HAP-1 (cell line): Measurements from ENCODE around the gene CHRNA9.
A peak's percentile ranks its signal among the peaks of the same experiment; 100 is the strongest.
"Not testable (repeated sequence)": the region's sequence is repeated elsewhere in the genome, so short reads cannot be mapped to it uniquely, and the experiment has no call there.

Source experiments
- DNase-seq, 2 experiments: peaks; one replicate each; pipeline ENCODE4 v3.0.0-alpha.2; 2016 to 2020; ENCODE audit warnings: low spot score in 2 of 2
- H3K27me3 ChIP-seq: fragments of 250-450 bp; sonication (Bioruptor Pico); 2 replicates; pipeline ENCODE4 v1.5.1; 2020; ENCODE audit warnings: low read depth, mild to moderate bottlenecking, moderate library complexity
- H3K36me3 ChIP-seq: fragments of 250-450 bp; sonication (Bioruptor Pico); replicated peaks from 2 replicates; pipeline ENCODE4 v1.5.1; 2020; ENCODE audit warnings: mild to moderate bottlenecking
- H3K4me1 ChIP-seq: fragments of 250-450 bp; sonication (Bioruptor Pico); 2 replicates; pipeline ENCODE4 v1.5.1; 2020; ENCODE audit warnings: mild to moderate bottlenecking
- H3K4me3 ChIP-seq: fragments of 250-450 bp; sonication (Bioruptor Pico); 2 replicates; pipeline ENCODE4 v1.5.1; 2020; ENCODE audit warnings: mild to moderate bottlenecking, moderate library complexity
- H3K9me3 ChIP-seq: fragments of 250-450 bp; sonication (Bioruptor Pico); 2 replicates; pipeline ENCODE4 v1.5.1; 2020; ENCODE audit warnings: mild to moderate bottlenecking, moderate library complexity
- in situ Hi-C: fragments of 300-500 bp; cut with MboI; formaldehyde crosslinking; loops from 3 replicates; pipeline ENCODE4 v1.14.3; 2020; ENCODE audit warnings: low sequenced_read_pairs, inconsistent platforms, mixed read lengths

The CHRNA9 gene

DNA sequence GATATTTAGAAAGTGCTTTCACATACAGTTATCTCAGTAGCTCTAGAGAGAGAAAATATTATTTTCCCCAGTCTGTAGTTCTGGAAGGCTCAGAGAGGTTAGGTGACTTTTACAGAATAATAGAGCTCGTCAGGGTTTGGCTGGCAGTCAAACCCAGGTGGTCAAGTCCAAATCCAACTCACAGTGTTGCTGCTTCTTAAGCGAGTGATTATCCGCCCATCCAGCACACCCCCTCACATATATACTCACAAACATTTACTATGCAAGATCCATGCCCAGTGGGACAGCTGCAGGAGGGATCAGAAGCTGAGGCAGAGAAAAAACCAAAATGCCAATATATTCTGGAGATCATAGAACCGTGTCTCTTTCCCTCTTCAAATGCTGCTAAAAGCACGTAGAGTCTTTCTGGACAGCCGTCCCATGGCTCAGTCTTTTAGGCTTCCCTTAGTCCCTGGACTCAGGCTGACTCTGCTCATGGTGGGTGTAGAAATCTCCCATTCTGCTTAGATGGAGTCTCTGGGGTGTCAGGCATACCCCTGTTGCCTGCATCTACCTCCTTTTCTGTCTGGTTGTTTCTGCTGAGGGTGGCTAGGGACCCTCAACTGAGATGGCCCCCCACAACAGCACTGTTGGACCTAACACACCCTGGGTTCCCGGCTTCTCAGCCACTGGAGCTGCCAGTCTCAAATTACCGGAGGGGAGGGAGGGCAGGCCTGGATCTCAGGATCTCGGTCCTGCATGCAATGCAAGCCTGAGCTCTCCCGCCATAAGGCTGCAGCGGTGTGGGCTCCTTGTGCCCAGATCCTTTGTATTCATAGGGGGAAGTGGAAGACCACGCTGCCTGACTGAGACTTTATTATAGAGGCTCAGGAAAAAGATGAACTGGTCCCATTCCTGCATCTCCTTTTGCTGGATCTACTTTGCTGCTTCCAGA lies at the start of gene CHRNA9:
TSS of gene CHRNA9 (plus strand) at position 743 of the 934 bp plus-strand sequence. CDS start at position 878, 135 bp downstream.
- Histone ChIP-seq H3K4me1 (peaks cover 18% of the 10 kb centered on the region), H3K9me3 (no peaks in the 10 kb centered on the region), H3K36me3 (no peaks in the 10 kb centered on the region), H3K27me3 (no peaks in the 10 kb centered on the region), H3K4me3 (no peak within 1 kb of the TSS)
- DNase-seq, result no peak
- in situ Hi-C loops, result no loop called here

DNA sequence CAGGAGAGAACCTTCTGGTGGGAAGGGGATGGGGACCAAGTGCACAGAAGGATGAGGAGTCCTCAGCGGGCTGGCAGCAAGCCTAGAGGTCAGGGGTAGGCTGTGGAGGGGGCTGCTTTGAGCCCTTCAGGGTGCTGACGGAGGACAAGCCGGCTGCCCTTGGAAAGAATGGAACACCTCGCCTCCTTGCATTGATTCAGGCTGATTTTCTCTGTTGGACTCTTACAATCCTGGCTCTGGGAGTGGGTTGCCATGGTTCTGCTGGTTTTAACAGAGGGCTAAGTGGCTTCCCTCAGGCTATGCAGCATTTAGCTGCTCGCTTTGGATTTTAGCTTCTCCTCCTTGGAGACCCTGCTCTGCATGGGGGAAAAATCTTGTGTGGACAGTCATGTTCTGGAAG lies 49.4 kb upstream of the CHRNA9 start:
- Histone ChIP-seq H3K9me3 (no peaks in the 10 kb centered on the region), H3K4me3 (no peak overlapping the region), H3K27me3 (no peaks in the 10 kb centered on the region), H3K36me3 (no peaks in the 10 kb centered on the region), H3K4me1 (no peaks in the 10 kb centered on the region)
- in situ Hi-C loops, result no loop called here
- no peak for DNase-seq

DNA sequence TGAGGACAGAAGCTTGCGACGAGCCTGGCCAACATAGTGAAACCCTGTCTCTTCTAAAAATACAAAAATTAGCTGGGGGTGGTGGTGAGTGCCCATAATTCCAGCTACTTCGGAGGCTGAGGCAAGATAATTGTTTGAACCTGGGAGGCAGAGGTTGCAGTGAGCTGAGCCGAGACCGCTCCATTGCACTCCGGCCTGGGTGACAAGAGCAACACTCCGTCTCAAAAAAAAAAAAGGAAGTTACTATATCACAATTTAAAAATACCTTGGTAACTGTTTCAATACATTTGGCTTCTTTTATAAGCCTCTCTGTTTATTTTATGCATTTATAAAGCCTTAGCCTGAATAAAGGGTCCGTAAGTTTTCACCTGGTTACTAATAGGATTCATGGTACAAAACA lies 46.6 kb upstream of the CHRNA9 start:
- in situ Hi-C loops, result no loop called here
- no peak overlapping the region for H3K4me3 ChIP-seq
- no peak for DNase-seq

GRCh38 chr4:40289366-40290188 lies 45.6 kb upstream of the CHRNA9 start:
- H3K36me3 ChIP-seq, result no peaks in the 10 kb centered on the region
- no peak overlapping the region for H3K4me3 ChIP-seq
- no peaks in the 10 kb centered on the region for H3K4me1 ChIP-seq
- no peaks in the 10 kb centered on the region for H3K9me3 ChIP-seq
- H3K27me3 ChIP-seq, result no peaks in the 10 kb centered on the region
- DNase-seq, result no peak
- in situ Hi-C loops, result no loop called here

More for the DNA sequence above, 46.6 kb upstream of the CHRNA9 start:
- Histone ChIP-seq H3K36me3 (no peaks in the 10 kb centered on the region), H3K27me3 (no peaks in the 10 kb centered on the region), H3K4me1 (no peaks in the 10 kb centered on the region), H3K9me3 (no peaks in the 10 kb centered on the region)

DNA sequence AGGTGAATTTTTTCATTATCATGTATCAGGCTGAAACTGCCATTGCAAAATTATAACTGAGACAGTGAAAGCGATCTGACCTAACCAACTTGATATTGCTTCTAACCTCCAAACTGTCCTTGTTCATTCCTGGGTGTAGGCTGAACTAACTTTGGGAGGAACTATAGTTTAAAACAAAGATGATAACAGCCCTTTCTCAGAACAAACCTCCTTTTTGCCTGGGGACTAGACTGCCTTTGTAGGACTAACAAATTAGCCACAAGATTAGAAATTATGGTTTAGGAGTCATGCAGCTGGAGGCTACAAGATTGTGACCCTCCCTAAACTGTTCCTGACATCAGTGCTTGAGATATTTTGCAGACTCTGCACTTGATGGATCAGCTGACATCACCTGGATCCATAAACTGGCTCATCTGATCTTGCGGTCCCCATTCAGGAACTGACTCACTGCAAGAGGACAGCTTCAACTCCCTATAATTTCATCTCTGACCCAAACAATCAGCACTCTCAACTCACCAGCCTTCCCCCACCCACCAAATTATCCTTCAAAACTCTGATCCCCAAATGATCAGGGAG lies 44.4 kb upstream of the CHRNA9 start:
- in situ Hi-C loops, H3K4me1 ChIP-seq: not testable (repeated sequence)

DNA sequence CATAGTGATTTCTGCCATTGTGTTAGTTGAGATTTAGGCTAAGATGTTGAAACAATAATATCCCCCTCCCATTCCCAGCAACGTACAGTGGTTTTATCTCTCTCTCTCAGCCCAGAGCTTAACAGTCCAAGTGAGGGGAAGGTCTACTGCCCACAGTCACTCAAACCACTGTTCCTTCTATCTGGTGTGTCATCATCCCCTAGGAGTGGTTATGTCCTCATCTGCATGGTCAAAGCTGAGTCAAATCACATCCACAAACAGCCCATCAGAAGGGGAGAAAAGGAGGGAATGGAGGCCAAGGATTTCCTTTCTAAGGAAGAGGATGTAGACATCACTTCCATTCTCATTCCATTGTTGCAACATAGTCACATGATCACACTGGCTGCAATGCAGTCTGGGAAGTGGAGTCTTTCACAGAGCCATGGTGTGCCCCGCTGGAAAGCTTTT lies 42.8 kb upstream of the CHRNA9 start:
- H3K27me3 ChIP-seq, result no peaks in the 10 kb centered on the region
- no peaks in the 10 kb centered on the region for H3K4me1 ChIP-seq
- no peaks in the 10 kb centered on the region for H3K9me3 ChIP-seq
- H3K4me3 ChIP-seq, result no peak overlapping the region
- H3K36me3 ChIP-seq, result no peaks in the 10 kb centered on the region
- peak in 1 of 2 experiments; percentile 18 for DNase-seq
- in situ Hi-C loops, result no loop called here

More for the DNA sequence above, 44.4 kb upstream of the CHRNA9 start:
- not testable (repeated sequence) for H3K27me3 ChIP-seq, H3K4me3 ChIP-seq, H3K36me3 ChIP-seq, H3K9me3 ChIP-seq, DNase-seq

- Histone ChIP-seq H3K4me3 (no peak overlapping the region), H3K4me1 (no peaks in the 10 kb centered on the region), H3K9me3 (no peaks in the 10 kb centered on the region), H3K27me3 (no peaks in the 10 kb centered on the region), H3K36me3 (no peaks in the 10 kb centered on the region)
- in situ Hi-C loops, result no loop called here
- no peak for DNase-seq
Observed at GRCh38 chr4:40294339-40294738, 40.8 kb upstream of the CHRNA9 start.

GRCh38 chr4:40295030-40295429 lies 40.1 kb upstream of the CHRNA9 start:
- H3K9me3 ChIP-seq, H3K36me3 ChIP-seq, H3K4me3 ChIP-seq, in situ Hi-C loops, H3K4me1 ChIP-seq, H3K27me3 ChIP-seq, DNase-seq: not testable (repeated sequence)

DNA sequence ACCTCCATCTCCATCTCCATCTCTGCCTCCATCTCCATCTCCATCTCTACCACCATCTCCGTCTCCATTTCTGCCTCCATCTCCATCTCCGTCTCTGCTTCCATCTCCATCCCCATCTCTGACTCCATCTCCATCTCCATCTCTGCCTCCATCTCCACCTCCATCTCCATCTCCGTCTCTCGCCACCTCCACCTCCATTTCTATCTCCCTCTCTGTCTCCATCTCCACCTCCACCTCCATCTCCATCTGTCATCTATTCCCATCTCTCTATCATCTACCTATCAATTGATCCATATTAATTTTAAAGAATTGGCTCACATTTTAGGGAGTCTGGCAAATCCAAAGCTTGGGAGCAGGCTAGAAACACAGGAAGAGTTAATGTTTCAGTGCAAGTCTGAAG lies 39.6 kb upstream of the CHRNA9 start:
- in situ Hi-C loops, result no loop called here
- H3K9me3 ChIP-seq, result no peaks in the 10 kb centered on the region; the same call in 1 of the 2 replicates
- no peak for DNase-seq
- no peaks in the 10 kb centered on the region for H3K27me3 ChIP-seq
- H3K4me1 ChIP-seq, result no peaks in the 10 kb centered on the region
- no peaks in the 10 kb centered on the region for H3K36me3 ChIP-seq
- no peak overlapping the region for H3K4me3 ChIP-seq

DNA sequence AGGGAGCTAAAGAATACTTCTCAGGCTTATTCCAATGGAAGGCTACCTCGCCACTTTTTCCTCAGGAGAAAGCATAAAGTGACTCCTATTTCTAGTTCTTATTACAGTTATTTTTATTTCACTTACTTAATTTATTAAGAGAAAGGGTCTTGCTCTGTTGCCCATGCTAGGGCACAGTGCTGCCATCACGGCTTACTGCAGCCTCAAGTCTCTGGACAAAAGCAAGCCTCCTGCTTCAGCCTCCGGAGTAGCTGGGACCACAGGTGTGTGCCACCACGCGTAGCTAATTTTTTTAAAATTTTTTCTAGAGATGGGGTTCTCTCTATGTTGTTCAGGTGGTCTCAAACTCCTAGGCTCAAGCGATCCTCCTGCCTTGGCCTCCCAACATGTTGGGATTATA lies 36.0 kb upstream of the CHRNA9 start:
- H3K4me1 ChIP-seq, result no peaks in the 10 kb centered on the region
- no peaks in the 10 kb centered on the region for H3K27me3 ChIP-seq
- in situ Hi-C loops, result no loop called here

DNA sequence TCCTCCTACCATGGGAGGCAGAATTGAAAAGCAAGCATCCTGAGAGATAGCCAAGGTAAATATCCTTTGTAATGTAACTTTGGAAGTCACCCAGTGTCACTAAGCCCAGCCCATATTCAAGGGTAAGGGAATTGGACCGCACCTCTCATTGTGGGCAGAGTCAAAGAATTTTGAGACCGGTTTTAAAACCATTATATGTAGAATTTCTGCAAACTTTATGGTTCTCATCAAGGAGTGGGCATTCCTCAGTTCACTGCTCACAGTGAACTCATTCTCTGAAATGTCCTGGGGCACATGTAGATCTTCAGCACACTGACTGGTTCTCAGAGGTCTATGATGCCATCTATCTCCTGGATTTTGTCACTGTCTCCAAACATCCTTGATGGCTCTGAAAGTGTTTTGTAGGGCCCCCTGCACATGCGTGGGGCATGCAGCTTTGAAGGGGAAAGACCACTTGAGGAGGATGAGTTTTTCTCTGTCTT lies 35.3 kb upstream of the CHRNA9 start:
- no peak overlapping the region for H3K4me3 ChIP-seq
- no peaks in the 10 kb centered on the region for H3K4me1 ChIP-seq
- H3K36me3 ChIP-seq, result no peaks in the 10 kb centered on the region
- DNase-seq, result no peak
- in situ Hi-C loops, result loop anchor here (25.0 kb wide), 1 partner anchor 838 kb away; the partner anchor contains the start of genes LIAS and RPL9
- H3K9me3 ChIP-seq, result peaks cover 5% of the 10 kb centered on the region
- H3K27me3 ChIP-seq, result no peaks in the 10 kb centered on the region

More for the DNA sequence above, 36.0 kb upstream of the CHRNA9 start:
- DNase-seq, result no peak
- H3K4me3 ChIP-seq, result no peak overlapping the region
- H3K36me3 ChIP-seq, result no peaks in the 10 kb centered on the region
- no peaks in the 10 kb centered on the region; the same call in 1 of the 2 replicates for H3K9me3 ChIP-seq

DNA sequence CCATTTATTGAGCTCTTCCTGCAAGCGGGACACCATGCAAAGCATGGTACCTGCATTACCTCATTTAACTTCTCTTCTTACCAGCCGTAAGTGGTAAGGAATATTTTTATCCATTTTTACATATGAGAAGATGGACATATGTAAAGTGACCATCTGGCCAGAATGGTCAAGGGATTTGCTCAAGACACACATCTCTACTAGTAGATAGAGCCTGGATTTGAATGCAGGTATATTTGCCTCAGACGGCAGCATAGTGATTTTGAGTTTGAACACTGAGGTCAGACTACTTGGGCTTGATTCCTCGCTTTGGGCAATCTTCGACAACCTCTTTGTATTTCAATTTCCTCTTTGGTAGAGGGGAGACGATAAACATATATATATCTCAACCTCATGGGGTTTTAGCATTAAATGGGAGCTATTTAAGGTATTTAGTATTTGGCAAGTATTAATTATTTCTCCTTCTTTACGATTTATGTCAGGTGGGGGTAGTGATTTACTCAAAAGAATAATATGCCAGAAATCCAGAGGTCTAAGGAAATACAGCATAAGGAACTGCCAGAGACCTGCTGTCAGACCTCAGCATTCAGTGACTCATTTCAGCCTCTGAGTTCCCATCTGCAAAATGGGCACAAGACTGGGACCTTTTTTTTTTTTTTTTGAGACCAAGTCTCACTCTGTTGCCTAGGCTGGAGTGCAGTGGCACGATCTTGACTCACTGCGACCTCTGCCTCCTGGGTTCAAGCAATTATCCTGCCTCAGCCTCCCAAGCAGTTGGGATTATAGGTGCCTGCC lies 34.6 kb upstream of the CHRNA9 start:
- DNase-seq, result no peak
- H3K9me3 ChIP-seq, result peaks cover 5% of the 10 kb centered on the region
- in situ Hi-C loops, result loop anchor here (25.0 kb wide), 1 partner anchor 838 kb away; the partner anchor contains the start of genes LIAS and RPL9
- no peaks in the 10 kb centered on the region for H3K27me3 ChIP-seq
- H3K4me1 ChIP-seq, result no peaks in the 10 kb centered on the region
- H3K36me3 ChIP-seq, result no peaks in the 10 kb centered on the region
- H3K4me3 ChIP-seq, result no peak overlapping the region

DNA sequence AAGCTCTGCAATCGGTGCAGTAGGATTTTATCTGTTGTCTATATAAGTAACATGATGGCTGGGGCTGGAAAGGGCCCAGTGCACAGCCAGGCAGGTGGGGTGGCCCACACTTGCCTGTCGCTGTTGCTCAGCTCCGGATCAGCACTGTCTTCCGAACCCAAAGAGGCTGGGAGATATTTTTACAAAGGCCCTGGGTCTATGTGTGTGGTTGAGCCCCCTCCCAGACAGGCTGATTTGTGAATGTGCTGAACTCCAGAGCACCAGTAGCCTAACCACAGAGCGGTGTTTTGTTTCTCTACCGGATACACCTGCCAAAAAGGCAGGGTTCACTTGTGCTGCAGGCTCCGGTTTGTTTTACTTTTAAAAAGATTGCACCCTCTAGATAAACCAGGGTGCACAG lies 33.5 kb upstream of the CHRNA9 start:
- Histone ChIP-seq H3K36me3 (no peaks in the 10 kb centered on the region), H3K9me3 (peaks cover 5% of the 10 kb centered on the region), H3K4me3 (no peak overlapping the region), H3K27me3 (no peaks in the 10 kb centered on the region), H3K4me1 (no peaks in the 10 kb centered on the region)
- DNase-seq, result no peak
- in situ Hi-C loops, result loop anchor here (25.0 kb wide), 1 partner anchor 839 kb away; the partner anchor contains the start of genes LIAS and RPL9
